GM12878 (cell line): ENCODE measurements around the gene CDK5RAP3. TPM values are rescaled to one million over a fixed set of nuclear protein-coding genes. Genes with fewer than 3 reads are reported as not detected.

Experiments used
- E2F8 ChIP-seq: fragments of 450-650 bp; IDR thresholded peaks from 2 replicates; pipeline ENCODE4 v1.6.1; 2018; ENCODE audit warnings: mild to moderate bottlenecking, low read depth, moderate library complexity; ENCODE audit not compliant: partially characterized antibody
- IRF4 ChIP-seq: IDR thresholded peaks from 2 replicates; pipeline ENCODE4 v1.6.1; 2011; ENCODE audit warnings: low read depth, low read length
- NFYB ChIP-seq: IDR thresholded peaks from 2 replicates; pipeline ENCODE4 v1.6.1; 2011; ENCODE audit warnings: low read depth, mild to moderate bottlenecking, low read length, improper control_type of control experiment, moderate library complexity; ENCODE audit not compliant: insufficient read depth
- SMAD5 ChIP-seq: IDR thresholded peaks from 2 replicates; pipeline ENCODE4 v1.6.1; 2016; ENCODE audit warnings: antibody characterized with exemption, low read depth
- TCF3 ChIP-seq: IDR thresholded peaks from 2 replicates; pipeline ENCODE4 v1.6.1; 2012; ENCODE audit warnings: low read depth, mild to moderate bottlenecking, low read length, borderline replicate concordance; ENCODE audit not compliant: insufficient read depth
- ZNF687 ChIP-seq: fragments of 450-650 bp; IDR thresholded peaks from 2 replicates; pipeline ENCODE4 v1.6.1; 2017; ENCODE audit warnings: mild to moderate bottlenecking, moderate library complexity
- polyA plus RNA-seq, 11 experiments: library from polyadenylated mRNA; depleted of rRNA in 4 of 11; unstranded in 6 of 11; stranded (reverse) in 5 of 11; fragments of >200 nt; fragmentation: Nextera tagmentation in 4 of 11; fragmentation: Illumina TruSeq in 1 of 11; extraction: Ambion mirVana in 4 of 11; extraction: Trizol in 1 of 11; gene quantifications; 1 replicate in 1 of 11; 2 replicates in 10 of 11; pipeline versions ENCODE4 v1.2.1 to v1.2.3, GENCODE V29; 2011 to 2016; ENCODE audit warnings: inconsistent platforms in 2 of 11, missing spikeins in 2 of 11, low read depth in 1 of 11
- total RNA-seq, 4 experiments: library from RNA; depleted of rRNA in 3 of 4; stranded (reverse); fragments of >200 nt in 3 of 4; fragmentation: Illumina TruSeq in 1 of 4; extraction: Trizol in 1 of 4; gene quantifications; 2 replicates each; pipeline versions ENCODE4 v1.2.1 to v1.2.3, GENCODE V29; 2013 to 2021

The CDK5RAP3 gene
- total and polyA plus RNA-seq, 10 of the 15 experiments (the other 5 are each of a cell fraction or from before 2014, with no cell fraction given) = 69.4 to 237 (median 160) TPM

- TF ChIP-seq E2F8 (no peak), TCF3 (no peak), ZNF687 (no peak), SMAD5 (no peak), IRF4 (no peak), NFYB (no peak)
Observed at GRCh38 chr17:47927821-47928400, 43.0 kb upstream of the CDK5RAP3 start (continued).
